WTC11 (cell line): ENCODE measurements around the gene RIPPLY1. TPM values are rescaled to one million over a fixed set of nuclear protein-coding genes. Genes with fewer than 3 reads are reported as not detected.

ENCODE experiments used
- ATAC-seq: fragments of 200-7000 bp; cut with Tn5 transposase; 2 replicates; pipeline ENCODE4 v1.10.0; 2021; ENCODE audit warnings: mild to moderate bottlenecking, moderate library complexity
- CTCF ChIA-PET: fragments of 300-600 bp; sonication (Branson Sonifier 250); formaldehyde crosslinking; loops from one replicate; lab custom pipeline; 2021; ENCODE audit warnings: antibody characterized with exemption; lab: Charles Lee
- POLR2A ChIA-PET: fragments of 350-600 bp; sonication (Branson Sonifier 250); formaldehyde crosslinking; loops from one replicate; lab custom pipeline; 2021; ENCODE audit warnings: antibody characterized with exemption; lab: Charles Lee
- DNase-seq: peaks from one replicate; pipeline ENCODE4 v3.0.0; 2021; ENCODE audit warnings: low spot score
- H3K27ac Mint-ChIP-seq: 2 replicates; pipeline ENCODE4 v1.8.0; 2021; ENCODE audit warnings: mixed read lengths
- H3K27me3 Mint-ChIP-seq: 2 replicates; pipeline ENCODE4 v1.8.0; 2021; ENCODE audit warnings: low read depth, mild to moderate bottlenecking, moderate library complexity, mixed read lengths
- H3K36me3 Mint-ChIP-seq: 2 replicates; pipeline ENCODE4 v1.8.0; 2021; ENCODE audit warnings: mixed read lengths
- H3K4me1 Mint-ChIP-seq: 2 replicates; pipeline ENCODE4 v1.8.0; 2022; ENCODE audit warnings: mixed read lengths
- H3K4me3 Mint-ChIP-seq: 2 replicates; pipeline ENCODE4 v1.8.0; 2021; ENCODE audit warnings: mild to moderate bottlenecking, moderate library complexity, mixed read lengths
- H3K9me3 Mint-ChIP-seq: 2 replicates; pipeline ENCODE4 v1.8.0; 2021; ENCODE audit warnings: mixed read lengths
- CTCF ChIP-seq: fragments of 200-600 bp; IDR thresholded peaks from 2 replicates; pipeline ENCODE4 v1.8.0; 2022; ENCODE audit warnings: antibody characterized with exemption
- E2F5 ChIP-seq: sonication (generic); formaldehyde crosslinking; IDR thresholded peaks from 2 replicates; pipeline ENCODE4 v1.8.1; 2022; ENCODE audit warnings: mild to moderate bottlenecking, moderate library complexity, missing genetic modification reagents
- JUN ChIP-seq: sonication (generic); formaldehyde crosslinking; IDR thresholded peaks from 2 replicates; pipeline ENCODE4 v1.8.0; 2023; ENCODE audit warnings: mild to moderate bottlenecking, missing genetic modification reagents
- NR2C2 ChIP-seq: sonication (generic); formaldehyde crosslinking; IDR thresholded peaks from 2 replicates; pipeline ENCODE4 v1.8.0; 2022; ENCODE audit warnings: mild to moderate bottlenecking, missing genetic modification reagents
- ZBTB21 ChIP-seq: sonication (generic); formaldehyde crosslinking; IDR thresholded peaks from 2 replicates; pipeline ENCODE4 v1.8.1; 2023; ENCODE audit warnings: mild to moderate bottlenecking, missing genetic modification reagents, borderline replicate concordance
- ZNF219 ChIP-seq: sonication (generic); formaldehyde crosslinking; IDR thresholded peaks from 2 replicates; pipeline ENCODE4 v1.8.0; 2023; ENCODE audit warnings: missing genetic modification reagents, mild to moderate bottlenecking, borderline replicate concordance
- ZNF232 ChIP-seq: sonication (generic); formaldehyde crosslinking; IDR thresholded peaks from 2 replicates; pipeline ENCODE4 v1.8.0; 2022; ENCODE audit warnings: mild to moderate bottlenecking, missing genetic modification reagents
- ZNF671 ChIP-seq: fragments of 250-450 bp; sonication (Bioruptor Pico); IDR thresholded peaks from 2 replicates; pipeline ENCODE4 v1.8.0; 2021; ENCODE audit warnings: mild to moderate bottlenecking
- total RNA-seq: library from RNA; stranded (reverse); gene quantifications from 3 replicates; pipeline ENCODE4 v1.2.3, GENCODE V29; 2021
- TF ChIP-seq, protein P1 (sequence below): sonication (generic); formaldehyde crosslinking; IDR thresholded peaks from 2 replicates; pipeline ENCODE4 v1.8.0; 2022; ENCODE audit warnings: missing genetic modification reagents
- TF ChIP-seq, protein P2 (sequence below): fragments of 250-450 bp; sonication (Bioruptor Pico); IDR thresholded peaks from 2 replicates; pipeline ENCODE4 v1.9.0; 2021; ENCODE audit warnings: mild to moderate bottlenecking

The RIPPLY1 gene
- total RNA-seq, 1 experiment from 2014 or later, result not detected

DNA sequence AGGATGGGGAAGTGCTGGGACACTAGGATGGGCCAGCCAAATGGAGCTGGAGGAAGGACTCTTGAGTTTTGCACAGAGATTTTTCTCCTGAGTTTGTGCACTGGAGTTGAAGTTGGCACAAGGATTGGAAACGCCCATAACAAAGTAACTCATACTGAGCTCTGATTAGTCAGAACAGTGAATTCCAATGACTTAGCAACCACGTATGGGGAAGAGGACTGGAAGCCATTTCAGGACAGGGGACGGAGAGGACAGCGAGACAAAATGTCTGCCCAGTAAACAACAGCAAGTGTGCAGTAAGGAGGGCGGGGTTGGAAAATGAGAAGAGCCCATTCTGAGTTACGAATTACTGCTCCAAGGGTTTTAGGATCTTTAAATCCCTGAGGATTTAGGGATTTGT is 5.9 kb downstream of the RIPPLY1 start (continued):
- TF ChIP-seq, protein P1, sequence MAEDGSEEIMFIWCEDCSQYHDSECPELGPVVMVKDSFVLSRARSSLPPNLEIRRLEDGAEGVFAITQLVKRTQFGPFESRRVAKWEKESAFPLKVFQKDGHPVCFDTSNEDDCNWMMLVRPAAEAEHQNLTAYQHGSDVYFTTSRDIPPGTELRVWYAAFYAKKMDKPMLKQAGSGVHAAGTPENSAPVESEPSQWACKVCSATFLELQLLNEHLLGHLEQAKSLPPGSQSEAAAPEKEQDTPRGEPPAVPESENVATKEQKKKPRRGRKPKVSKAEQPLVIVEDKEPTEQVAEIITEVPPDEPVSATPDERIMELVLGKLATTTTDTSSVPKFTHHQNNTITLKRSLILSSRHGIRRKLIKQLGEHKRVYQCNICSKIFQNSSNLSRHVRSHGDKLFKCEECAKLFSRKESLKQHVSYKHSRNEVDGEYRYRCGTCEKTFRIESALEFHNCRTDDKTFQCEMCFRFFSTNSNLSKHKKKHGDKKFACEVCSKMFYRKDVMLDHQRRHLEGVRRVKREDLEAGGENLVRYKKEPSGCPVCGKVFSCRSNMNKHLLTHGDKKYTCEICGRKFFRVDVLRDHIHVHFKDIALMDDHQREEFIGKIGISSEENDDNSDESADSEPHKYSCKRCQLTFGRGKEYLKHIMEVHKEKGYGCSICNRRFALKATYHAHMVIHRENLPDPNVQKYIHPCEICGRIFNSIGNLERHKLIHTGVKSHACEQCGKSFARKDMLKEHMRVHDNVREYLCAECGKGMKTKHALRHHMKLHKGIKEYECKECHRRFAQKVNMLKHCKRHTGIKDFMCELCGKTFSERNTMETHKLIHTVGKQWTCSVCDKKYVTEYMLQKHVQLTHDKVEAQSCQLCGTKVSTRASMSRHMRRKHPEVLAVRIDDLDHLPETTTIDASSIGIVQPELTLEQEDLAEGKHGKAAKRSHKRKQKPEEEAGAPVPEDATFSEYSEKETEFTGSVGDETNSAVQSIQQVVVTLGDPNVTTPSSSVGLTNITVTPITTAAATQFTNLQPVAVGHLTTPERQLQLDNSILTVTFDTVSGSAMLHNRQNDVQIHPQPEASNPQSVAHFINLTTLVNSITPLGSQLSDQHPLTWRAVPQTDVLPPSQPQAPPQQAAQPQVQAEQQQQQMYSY (CRISPR knock-in tag), result no peak
- no peak for TF ChIP-seq NR2C2 (CRISPR knock-in tag)
- TF ChIP-seq, all 79 proteins: peak for 0

- Mint-ChIP-seq H3K4me3 (no peak overlapping the region), H3K4me1 (peaks cover 10% of the 10 kb centered on the region), H3K36me3 (no peaks in the 10 kb centered on the region), H3K9me3 (no peaks in the 10 kb centered on the region), H3K27me3 (no peaks in the 10 kb centered on the region), H3K27ac (no peak overlapping the region)
- ATAC-seq (no peak), DNase-seq (no peak)
- no peak for TF ChIP-seq ZBTB21 (CRISPR knock-in tag)
- no peak for TF ChIP-seq ZNF232 (CRISPR knock-in tag)
- ChIA-PET POLR2A (no interaction called here), CTCF (interaction anchor here (0.6 to 3.8 kb wide), 23 partner anchors 9 to 880 kb away, joined by 3 to 54 read pairs (median 4); partner anchors contain the start of genes CLDN2, RBM41, RIPPLY1 and TSC22D3)
These were observed 8.1 kb downstream of the RIPPLY1 start for GRCh38 chrX:106894978-106895452.

DNA sequence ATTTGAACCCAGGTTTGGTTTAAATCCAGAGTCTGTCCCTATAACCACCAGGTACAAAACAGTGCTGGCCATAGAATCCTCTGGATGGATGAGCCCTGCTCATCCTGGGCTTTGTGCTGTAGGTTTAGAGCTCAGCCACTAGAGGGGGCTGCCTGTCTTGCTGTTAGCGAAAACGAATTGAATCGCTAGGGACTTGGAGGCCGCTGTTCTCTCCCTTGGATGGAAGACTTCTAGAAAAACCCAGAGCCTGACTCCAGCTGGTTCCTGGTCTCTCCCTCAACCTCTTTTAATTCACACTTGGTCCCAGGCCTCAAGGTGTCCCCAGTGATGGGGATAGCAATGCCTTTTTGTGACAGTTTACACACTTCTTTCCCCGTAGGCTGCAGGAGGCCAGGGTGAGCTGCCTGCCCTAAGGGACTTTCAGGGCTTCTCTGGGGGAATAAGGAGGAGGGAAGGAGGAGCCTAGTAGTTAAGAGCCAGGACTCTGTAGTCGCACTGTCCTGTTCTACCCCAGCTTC is 8.7 kb downstream of the RIPPLY1 start:
- peak; percentile 52 for DNase-seq
- H3K27ac Mint-ChIP-seq, result no peak overlapping the region
- ATAC-seq, result peak; percentile 89
- CTCF ChIA-PET, result interaction anchor here (0.9 to 3.8 kb wide), 22 partner anchors 9 to 881 kb away, joined by 3 to 54 read pairs (median 4); partner anchors contain the start of genes CLDN2, RBM41, RIPPLY1 and TSC22D3
- H3K4me1 Mint-ChIP-seq, result peaks cover 10% of the 10 kb centered on the region
- TF ChIP-seq, protein P2, sequence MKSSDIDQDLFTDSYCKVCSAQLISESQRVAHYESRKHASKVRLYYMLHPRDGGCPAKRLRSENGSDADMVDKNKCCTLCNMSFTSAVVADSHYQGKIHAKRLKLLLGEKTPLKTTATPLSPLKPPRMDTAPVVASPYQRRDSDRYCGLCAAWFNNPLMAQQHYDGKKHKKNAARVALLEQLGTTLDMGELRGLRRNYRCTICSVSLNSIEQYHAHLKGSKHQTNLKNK (CRISPR knock-in tag), result no peak
- peak; percentile 57 for TF ChIP-seq CTCF
- POLR2A ChIA-PET, result no interaction called here
- H3K4me3 Mint-ChIP-seq, result no peak overlapping the region
- H3K27me3 Mint-ChIP-seq, result no peaks in the 10 kb centered on the region
- H3K36me3 Mint-ChIP-seq, result no peaks in the 10 kb centered on the region
- no peaks in the 10 kb centered on the region for H3K9me3 Mint-ChIP-seq

DNA sequence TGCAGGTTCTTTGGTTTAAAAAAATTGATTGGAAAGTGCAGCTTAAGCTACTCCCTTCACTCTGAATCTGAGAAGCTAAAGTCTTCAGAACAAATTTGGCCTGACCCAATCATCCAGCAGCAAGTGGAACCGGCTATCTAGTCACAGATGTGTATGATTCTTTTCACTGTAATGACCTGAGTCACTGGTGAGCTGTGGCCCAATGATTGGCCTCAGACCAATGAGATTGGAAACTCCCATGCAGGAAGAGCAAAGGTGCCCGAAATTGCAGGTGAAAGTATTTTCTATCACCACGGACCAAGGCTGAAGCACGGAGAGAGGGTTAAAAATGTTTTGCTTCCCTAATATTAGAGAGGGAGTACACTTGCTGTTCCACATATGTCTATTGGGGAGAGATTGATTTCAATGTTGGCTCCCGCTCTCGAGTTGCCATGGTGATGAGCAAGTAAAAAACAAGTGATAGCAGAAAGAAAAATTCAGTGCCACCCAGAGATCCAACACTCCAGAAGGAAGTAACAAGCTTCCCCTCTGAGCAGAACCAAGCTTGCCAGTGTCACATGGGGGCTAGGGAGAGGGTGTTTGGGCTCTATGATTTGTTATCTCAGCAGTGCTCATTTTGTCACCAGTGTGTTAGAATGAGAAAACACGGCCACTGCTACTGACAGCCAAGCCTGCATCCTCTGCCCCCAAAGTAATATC is 11.2 kb downstream of the RIPPLY1 start:
- H3K27me3 Mint-ChIP-seq, result no peaks in the 10 kb centered on the region; the same call in 1 of the 2 replicates
- no peak for ATAC-seq
- CTCF ChIA-PET, result interaction anchor here (3.8 kb wide), 1 partner anchor 69 kb away, joined by 54 read pairs; no protein-coding TSS in a partner anchor

GRCh38 chrX:106889468-106889867 is 13.7 kb downstream of the RIPPLY1 start:
- DNase-seq, result no peak
- TF ChIP-seq JUN (CRISPR knock-in tag) (no peak), E2F5 (CRISPR knock-in tag) (no peak), ZNF219 (CRISPR knock-in tag) (no peak)
- ATAC-seq, result no peak
- H3K9me3 Mint-ChIP-seq, result no peaks in the 10 kb centered on the region
- ChIA-PET CTCF (interaction anchor here (1.0 kb wide), 1 partner anchor 71 kb away, joined by 3 read pairs; no protein-coding TSS in a partner anchor), POLR2A (no interaction called here)
- no peaks in the 10 kb centered on the region; the same call in 1 of the 2 replicates for H3K27me3 Mint-ChIP-seq
- no peaks in the 10 kb centered on the region for H3K4me1 Mint-ChIP-seq
- no peak overlapping the region for H3K4me3 Mint-ChIP-seq
- H3K27ac Mint-ChIP-seq, result no peak overlapping the region
- H3K36me3 Mint-ChIP-seq, result no peaks in the 10 kb centered on the region

More for the DNA sequence above, 11.2 kb downstream of the RIPPLY1 start:
- POLR2A ChIA-PET, result no interaction called here
- Mint-ChIP-seq H3K4me1 (0 out of 2 replicates have a peak, but pooled peaks cover 2% of the 10 kb centered on the region), H3K36me3 (no peaks in the 10 kb centered on the region), H3K27ac (no peak overlapping the region), H3K4me3 (no peak overlapping the region), H3K9me3 (no peaks in the 10 kb centered on the region)
- no peak for TF ChIP-seq ZNF671 (CRISPR knock-in tag)
- DNase-seq, result no peak
